Measurements from ENCODE around the gene PDCL3. TPM values are rescaled to one million over a fixed set of nuclear protein-coding genes. Genes with fewer than 3 reads are reported as not detected.

PDCL3 gene
- total and polyA plus RNA-seq, 2 experiments from 2014 or later: 28.1 to 72.4 TPM

DNA sequence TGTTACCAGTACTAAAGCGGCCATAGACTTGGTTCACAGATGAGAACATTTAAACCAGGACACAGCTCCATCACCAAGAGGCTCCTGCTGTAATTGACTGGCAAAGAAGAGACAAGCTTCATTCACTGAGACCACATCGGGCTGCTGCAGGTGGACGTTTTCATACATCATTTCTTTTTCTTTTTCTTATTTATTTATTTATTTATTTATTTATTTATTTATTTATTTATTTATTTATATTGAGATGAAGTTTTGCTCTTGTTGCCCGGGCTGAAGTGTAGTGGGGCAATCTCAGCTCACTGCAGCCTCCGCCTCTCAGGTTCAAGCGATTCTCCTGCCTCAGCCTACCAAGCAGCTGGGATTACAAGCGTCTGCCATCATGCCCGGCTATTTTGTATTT is 33.6 kb upstream of the PDCL3 start:
- Mint-ChIP-seq H3K4me1 (no peaks in the 10 kb centered on the region), H3K36me3 (ENCODE audit: low read depth) (no peaks in the 10 kb centered on the region), H3K27me3 (ENCODE audit: insufficient read depth, low read depth, poor library complexity) (no peaks in the 10 kb centered on the region), H3K9me3 (peaks cover 4% of the 10 kb centered on the region; the same call in 1 of the 3 replicates), H3K27ac (no peak overlapping the region), H3K4me3 (no peak overlapping the region)
- Histone ChIP-seq H3K4me1 (ENCODE audit: insufficient read depth) (0 out of 2 replicates have a peak, but pooled peaks cover 6% of the 10 kb centered on the region), H3F3A (replicated peaks; ENCODE audit: low read depth) (no peaks in the 10 kb centered on the region), H3K36me3 (ENCODE audit: insufficient read depth) (no peaks in the 10 kb centered on the region), H3K27me3 (ENCODE audit: insufficient read depth) (no peaks in the 10 kb centered on the region), H3K27ac (ENCODE audit: low read depth) (no peak overlapping the region), H2AFZ (no peak overlapping the region), H3K4me3 (no peak overlapping the region), H3K4me2 (no peak overlapping the region), H3K9me2 (ENCODE audit: insufficient read depth) (peaks cover 3% of the 10 kb centered on the region; the same call in 1 of the 2 replicates), H3K79me2 (replicated peaks; ENCODE audit: insufficient read depth) (no peaks in the 10 kb centered on the region), H4K20me1 (replicated peaks; ENCODE audit: insufficient read depth) (no peaks in the 10 kb centered on the region)
- ATAC-seq (no peak), DNase-seq (ENCODE audit: low spot score) (no peak)
- TF ChIP-seq ZNF114 (CRISPR knock-in tag; IDR thresholded peaks at IDR 0.05): no peak

DNA sequence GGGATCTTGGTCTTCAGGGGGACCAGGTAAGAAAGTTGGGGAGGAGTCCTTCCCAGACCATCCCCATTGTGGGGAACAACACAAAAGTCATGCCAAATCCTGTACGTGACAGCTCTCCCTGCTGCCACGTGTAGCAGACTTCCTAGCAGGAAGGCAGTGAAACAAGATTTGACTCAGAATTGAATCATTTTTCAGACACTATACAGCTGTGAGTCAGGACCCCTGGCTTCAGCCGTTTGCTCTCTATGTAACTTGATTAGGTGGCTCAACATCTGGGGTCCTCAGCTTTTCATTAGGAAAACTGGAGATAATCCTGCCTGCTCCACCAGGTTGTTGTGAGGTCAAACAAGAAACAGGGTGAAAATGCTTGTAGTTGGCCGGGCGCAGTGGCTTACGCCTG is 32.9 kb upstream of the PDCL3 start:
- Mint-ChIP-seq H3K36me3 (ENCODE audit: low read depth) (no peaks in the 10 kb centered on the region), H3K27me3 (ENCODE audit: insufficient read depth, low read depth, poor library complexity) (no peaks in the 10 kb centered on the region), H3K4me1 (no peaks in the 10 kb centered on the region), H3K9me3 (peaks cover 4% of the 10 kb centered on the region; the same call in 1 of the 3 replicates), H3K4me3 (no peak overlapping the region), H3K27ac (no peak overlapping the region)
- no peaks in the 10 kb centered on the region for H3K79me2 ChIP-seq (replicated peaks; ENCODE audit: insufficient read depth)
- no peak overlapping the region for H3K4me3 ChIP-seq
- H3K27ac ChIP-seq (ENCODE audit: low read depth): no peak overlapping the region
- DNase-seq (ENCODE audit: low spot score) (no peak), ATAC-seq (no peak)
- H4K20me1 ChIP-seq (replicated peaks; ENCODE audit: insufficient read depth): no peaks in the 10 kb centered on the region
- no peaks in the 10 kb centered on the region for H3F3A ChIP-seq (replicated peaks; ENCODE audit: low read depth)
- no peak overlapping the region for H3K4me2 ChIP-seq
- no peaks in the 10 kb centered on the region for H3K36me3 ChIP-seq (ENCODE audit: insufficient read depth)
- 0 out of 2 replicates have a peak, but pooled peaks cover 6% of the 10 kb centered on the region for H3K4me1 ChIP-seq (ENCODE audit: insufficient read depth)
- H3K9me2 ChIP-seq (ENCODE audit: insufficient read depth): peaks cover 3% of the 10 kb centered on the region; the same call in 1 of the 2 replicates
- no peaks in the 10 kb centered on the region for H3K27me3 ChIP-seq (ENCODE audit: insufficient read depth)
- no peak overlapping the region for H2AFZ ChIP-seq
- TF ChIP-seq ZNF114 (CRISPR knock-in tag; IDR thresholded peaks at IDR 0.05): no peak
- TF ChIP-seq, protein P1, sequence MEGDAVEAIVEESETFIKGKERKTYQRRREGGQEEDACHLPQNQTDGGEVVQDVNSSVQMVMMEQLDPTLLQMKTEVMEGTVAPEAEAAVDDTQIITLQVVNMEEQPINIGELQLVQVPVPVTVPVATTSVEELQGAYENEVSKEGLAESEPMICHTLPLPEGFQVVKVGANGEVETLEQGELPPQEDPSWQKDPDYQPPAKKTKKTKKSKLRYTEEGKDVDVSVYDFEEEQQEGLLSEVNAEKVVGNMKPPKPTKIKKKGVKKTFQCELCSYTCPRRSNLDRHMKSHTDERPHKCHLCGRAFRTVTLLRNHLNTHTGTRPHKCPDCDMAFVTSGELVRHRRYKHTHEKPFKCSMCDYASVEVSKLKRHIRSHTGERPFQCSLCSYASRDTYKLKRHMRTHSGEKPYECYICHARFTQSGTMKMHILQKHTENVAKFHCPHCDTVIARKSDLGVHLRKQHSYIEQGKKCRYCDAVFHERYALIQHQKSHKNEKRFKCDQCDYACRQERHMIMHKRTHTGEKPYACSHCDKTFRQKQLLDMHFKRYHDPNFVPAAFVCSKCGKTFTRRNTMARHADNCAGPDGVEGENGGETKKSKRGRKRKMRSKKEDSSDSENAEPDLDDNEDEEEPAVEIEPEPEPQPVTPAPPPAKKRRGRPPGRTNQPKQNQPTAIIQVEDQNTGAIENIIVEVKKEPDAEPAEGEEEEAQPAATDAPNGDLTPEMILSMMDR (conservative IDR thresholded peaks at IDR 0.05; ENCODE audit: low read depth in 2 of 2): no peak
- no peak for TF ChIP-seq CREB1 (CRISPR knock-in tag; IDR thresholded peaks at IDR 0.05; ENCODE audit: low read depth)
- TF ChIP-seq EZH2phosphoT487 (IDR thresholded peaks at IDR 0.05; ENCODE audit: unreplicated experiment): no peak
- TF ChIP-seq JUNB (IDR thresholded peaks at IDR 0.05; ENCODE audit: unreplicated experiment): no peak
- no peak for TF ChIP-seq NANOG (IDR thresholded peaks at IDR 0.05; ENCODE audit: borderline replicate concordance)
- TF ChIP-seq, protein P2, sequence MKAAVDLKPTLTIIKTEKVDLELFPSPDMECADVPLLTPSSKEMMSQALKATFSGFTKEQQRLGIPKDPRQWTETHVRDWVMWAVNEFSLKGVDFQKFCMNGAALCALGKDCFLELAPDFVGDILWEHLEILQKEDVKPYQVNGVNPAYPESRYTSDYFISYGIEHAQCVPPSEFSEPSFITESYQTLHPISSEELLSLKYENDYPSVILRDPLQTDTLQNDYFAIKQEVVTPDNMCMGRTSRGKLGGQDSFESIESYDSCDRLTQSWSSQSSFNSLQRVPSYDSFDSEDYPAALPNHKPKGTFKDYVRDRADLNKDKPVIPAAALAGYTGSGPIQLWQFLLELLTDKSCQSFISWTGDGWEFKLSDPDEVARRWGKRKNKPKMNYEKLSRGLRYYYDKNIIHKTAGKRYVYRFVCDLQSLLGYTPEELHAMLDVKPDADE (IDR thresholded peaks at IDR 0.05): no peak
- TF ChIP-seq EZH2 (IDR thresholded peaks at IDR 0.05; ENCODE audit: low read depth, unreplicated experiment): no peak
- TF ChIP-seq STAT1 (IDR thresholded peaks at IDR 0.05; ENCODE audit: unreplicated experiment): no peak
- TF ChIP-seq, protein P3, sequence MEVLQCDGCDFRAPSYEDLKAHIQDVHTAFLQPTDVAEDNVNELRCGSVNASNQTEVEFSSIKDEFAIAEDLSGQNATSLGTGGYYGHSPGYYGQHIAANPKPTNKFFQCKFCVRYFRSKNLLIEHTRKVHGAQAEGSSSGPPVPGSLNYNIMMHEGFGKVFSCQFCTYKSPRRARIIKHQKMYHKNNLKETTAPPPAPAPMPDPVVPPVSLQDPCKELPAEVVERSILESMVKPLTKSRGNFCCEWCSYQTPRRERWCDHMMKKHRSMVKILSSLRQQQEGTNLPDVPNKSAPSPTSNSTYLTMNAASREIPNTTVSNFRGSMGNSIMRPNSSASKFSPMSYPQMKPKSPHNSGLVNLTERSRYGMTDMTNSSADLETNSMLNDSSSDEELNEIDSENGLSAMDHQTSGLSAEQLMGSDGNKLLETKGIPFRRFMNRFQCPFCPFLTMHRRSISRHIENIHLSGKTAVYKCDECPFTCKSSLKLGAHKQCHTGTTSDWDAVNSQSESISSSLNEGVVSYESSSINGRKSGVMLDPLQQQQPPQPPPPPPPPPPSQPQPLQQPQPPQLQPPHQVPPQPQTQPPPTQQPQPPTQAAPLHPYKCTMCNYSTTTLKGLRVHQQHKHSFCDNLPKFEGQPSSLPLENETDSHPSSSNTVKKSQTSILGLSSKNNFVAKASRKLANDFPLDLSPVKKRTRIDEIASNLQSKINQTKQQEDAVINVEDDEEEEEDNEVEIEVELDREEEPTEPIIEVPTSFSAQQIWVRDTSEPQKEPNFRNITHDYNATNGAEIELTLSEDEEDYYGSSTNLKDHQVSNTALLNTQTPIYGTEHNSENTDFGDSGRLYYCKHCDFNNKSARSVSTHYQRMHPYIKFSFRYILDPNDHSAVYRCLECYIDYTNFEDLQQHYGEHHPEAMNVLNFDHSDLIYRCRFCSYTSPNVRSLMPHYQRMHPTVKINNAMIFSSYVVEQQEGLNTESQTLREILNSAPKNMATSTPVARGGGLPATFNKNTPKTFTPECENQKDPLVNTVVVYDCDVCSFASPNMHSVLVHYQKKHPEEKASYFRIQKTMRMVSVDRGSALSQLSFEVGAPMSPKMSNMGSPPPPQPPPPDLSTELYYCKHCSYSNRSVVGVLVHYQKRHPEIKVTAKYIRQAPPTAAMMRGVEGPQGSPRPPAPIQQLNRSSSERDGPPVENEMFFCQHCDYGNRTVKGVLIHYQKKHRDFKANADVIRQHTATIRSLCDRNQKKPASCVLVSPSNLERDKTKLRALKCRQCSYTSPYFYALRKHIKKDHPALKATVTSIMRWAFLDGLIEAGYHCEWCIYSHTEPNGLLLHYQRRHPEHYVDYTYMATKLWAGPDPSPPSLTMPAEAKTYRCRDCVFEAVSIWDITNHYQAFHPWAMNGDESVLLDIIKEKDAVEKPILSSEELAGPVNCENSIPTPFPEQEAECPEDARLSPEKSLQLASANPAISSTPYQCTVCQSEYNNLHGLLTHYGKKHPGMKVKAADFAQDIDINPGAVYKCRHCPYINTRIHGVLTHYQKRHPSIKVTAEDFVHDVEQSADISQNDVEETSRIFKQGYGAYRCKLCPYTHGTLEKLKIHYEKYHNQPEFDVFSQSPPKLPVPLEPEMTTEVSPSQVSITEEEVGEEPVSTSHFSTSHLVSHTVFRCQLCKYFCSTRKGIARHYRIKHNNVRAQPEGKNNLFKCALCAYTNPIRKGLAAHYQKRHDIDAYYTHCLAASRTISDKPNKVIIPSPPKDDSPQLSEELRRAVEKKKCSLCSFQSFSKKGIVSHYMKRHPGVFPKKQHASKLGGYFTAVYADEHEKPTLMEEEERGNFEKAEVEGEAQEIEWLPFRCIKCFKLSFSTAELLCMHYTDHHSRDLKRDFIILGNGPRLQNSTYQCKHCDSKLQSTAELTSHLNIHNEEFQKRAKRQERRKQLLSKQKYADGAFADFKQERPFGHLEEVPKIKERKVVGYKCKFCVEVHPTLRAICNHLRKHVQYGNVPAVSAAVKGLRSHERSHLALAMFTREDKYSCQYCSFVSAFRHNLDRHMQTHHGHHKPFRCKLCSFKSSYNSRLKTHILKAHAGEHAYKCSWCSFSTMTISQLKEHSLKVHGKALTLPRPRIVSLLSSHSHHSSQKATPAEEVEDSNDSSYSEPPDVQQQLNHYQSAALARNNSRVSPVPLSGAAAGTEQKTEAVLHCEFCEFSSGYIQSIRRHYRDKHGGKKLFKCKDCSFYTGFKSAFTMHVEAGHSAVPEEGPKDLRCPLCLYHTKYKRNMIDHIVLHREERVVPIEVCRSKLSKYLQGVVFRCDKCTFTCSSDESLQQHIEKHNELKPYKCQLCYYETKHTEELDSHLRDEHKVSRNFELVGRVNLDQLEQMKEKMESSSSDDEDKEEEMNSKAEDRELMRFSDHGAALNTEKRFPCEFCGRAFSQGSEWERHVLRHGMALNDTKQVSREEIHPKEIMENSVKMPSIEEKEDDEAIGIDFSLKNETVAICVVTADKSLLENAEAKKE (CRISPR knock-in tag; IDR thresholded peaks at IDR 0.05): no peak
